GM03348 (cell line): ENCODE measurements around the gene SNAP47.

ENCODE experiments used
- DNase-seq: peaks from one replicate; pipeline ENCODE4 v3.0.0; 2012; ENCODE audit warnings: low spot score

The SNAP47 gene

GRCh38 chr1:227785805-227786671 lies 50.8 kb downstream of the SNAP47 start:
- DNase-seq = peak; percentile 5

DNA sequence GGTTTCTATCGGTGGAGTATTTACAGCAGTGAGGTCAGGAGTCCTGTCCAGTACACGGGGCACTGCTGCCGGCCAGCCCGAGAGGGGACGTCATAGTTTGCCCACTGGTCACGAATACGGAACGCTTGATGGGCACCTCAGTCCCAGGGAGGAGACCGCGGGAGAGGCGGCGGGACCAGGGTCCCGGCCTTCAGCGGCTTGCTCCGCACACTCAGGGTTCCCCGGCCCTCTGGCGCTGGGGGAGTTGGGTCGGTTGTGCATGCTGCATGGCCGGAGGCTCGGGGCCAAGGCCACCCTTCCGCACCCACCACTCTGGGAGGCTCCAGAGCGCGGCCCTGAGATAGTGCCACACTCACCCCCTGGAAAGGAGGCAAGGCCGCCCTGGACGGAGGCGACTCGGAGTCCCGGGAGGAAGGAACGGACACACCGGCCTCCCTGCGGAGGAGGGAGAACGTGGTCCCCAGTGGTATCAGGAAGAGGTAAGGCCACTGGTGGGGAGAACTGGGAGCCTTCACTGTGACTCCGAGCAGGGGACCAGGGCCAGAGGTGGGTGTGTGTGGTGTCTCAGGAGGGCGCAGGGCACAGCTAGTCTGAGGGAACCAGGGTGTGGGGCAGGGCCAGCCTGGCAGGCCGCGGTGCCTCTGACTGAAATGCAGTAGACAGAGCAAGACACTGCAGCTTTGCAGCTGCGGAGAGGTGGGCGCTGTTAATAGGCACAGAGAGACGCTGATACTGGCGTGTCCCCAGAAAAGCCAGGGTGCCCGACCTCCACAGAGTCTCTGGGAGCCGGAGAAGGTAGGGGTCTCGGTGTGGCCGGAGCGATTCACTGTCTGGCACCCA lies 51.7 kb downstream of the SNAP47 start:
- DNase-seq = peak; percentile 17

- DNase-seq = peak; percentile 97
Measured at GRCh38 chr1:227787513-227788270, 52.5 kb downstream of the SNAP47 start.

DNA sequence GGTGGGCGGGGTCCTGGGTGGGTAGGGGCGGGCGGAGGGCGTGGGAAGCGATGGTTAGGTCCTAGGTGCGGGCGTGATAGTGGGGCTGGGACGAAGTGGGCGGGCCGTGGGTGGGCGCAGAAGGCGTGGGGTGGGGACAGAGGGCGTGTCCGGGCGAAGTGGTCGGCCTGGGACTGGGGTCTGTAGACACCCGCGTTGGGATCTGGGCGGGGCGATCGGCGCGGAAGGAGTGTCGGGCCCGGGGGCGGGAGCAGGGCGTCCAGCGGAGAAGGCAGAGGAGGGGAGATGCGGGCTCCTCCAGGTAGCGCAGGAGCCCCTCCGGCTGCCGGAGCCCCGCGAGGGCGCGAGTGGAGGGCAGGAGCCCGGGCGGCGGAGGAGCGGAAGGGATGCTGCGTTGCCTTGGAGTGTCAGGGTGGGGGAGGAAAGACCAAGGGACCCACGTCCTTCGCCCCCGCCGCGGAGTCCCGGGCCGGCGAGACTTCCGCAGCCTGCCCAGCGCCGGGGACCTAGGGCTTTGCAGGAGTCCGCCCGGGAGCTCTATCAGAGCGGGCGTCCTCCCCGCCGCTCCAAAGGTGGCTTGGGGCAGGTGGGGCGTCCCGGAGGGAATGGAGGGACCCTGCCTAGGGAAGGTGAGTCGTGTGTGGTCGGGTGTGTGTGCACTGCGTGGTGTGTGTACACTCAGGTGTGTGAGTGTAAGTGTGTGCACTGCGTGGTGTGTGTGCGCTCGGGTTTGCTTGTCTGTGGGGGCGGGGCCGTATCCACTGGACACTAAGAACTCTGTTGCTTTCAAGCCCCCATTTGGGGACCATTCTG lies 53.2 kb downstream of the SNAP47 start:
- DNase-seq = no peak

- peak; percentile 31 for DNase-seq
Measured at GRCh38 chr1:227789084-227790033, 54.1 kb downstream of the SNAP47 start.

GRCh38 chr1:227790034-227790400 lies 54.8 kb downstream of the SNAP47 start:
- DNase-seq = no peak

GRCh38 chr1:227790868-227791267 lies 55.6 kb downstream of the SNAP47 start:
- DNase-seq = no peak

GRCh38 chr1:227791425-227792143 lies 56.3 kb downstream of the SNAP47 start:
- DNase-seq = no peak

DNA sequence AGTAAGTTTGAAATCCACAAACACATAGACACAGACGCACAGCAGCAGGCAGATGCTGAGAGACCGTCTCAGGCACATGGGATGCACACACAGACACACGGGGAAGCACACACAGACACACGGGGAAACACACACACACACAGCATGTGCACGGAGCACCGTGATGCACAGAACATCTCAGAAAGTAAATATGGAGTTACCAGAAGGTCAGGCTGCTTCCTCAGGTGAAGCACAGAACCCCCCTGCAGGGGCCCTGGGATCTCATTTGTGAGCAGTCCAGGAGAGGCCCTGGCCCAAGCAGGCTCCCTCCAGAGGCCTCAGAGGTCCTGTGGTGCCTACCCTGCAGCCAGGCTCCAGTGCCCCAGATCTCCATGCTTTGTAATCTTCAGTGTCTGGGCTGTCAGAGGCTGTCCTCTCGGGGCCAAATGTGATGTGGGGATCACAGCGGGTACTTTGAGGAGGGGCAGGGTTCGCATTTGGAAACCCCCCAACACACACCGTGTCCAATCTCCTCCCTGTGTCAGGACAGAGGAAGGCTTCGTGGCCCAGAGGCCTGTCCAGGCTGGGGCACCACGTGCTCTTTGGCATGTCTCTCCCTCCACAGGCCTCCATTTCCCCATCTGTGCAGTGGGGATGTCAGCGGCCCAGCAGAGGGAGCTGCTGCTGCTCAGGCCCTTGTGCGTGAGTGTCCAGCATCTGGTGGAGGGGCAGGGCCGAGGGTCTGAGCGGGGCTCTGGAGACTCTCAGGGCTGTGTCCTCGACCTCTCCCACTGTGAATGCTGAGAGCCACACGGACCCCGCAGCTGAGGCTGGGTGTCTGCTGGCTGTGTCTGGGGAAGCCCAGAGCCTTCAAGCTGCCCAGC lies 57.2 kb downstream of the SNAP47 start:
- DNase-seq = no peak

GRCh38 chr1:227793079-227793947 lies 58.1 kb downstream of the SNAP47 start:
- no peak for DNase-seq

DNA sequence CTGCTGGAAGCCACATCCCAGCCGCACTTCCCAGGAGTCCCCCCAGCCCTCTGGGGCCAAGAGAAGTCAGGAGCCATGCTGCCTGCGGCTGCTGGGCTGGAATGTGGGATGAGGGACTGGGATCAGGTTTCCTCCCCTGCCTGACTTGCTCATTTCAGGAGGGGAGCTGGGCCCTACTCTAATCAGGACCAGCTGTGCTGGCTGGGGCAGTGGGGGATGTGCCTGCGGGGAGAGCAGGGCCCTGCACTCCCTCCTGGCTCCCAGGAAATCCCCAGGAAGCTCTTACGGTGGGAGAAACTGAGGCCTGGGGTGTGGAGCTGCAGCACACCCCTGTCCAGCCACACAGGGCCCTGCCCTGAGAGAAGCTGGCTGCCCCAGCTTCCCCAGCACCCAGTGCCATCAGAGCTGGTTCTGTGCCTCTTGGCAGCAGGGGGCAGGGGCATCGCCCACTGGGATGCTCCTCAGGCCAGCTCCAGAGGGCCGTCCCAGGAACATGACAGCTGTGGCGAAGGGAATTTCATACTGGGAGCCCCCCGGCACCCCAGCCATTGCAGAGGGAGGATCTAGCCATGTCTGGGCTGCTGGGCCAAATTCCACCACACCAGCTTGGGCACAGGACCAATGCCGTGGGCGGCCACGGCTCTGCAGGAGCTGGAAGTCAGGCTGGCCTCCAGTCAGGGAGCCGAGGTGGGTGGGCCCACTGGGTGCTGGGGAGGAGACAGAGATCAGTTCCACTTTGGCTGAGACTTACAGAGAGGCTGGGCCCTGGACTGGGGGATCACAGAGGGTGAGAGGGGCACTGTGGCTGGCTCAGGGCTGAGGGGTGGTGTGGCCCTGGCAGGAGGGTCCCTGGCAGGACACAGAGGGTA lies 58.9 kb downstream of the SNAP47 start:
- DNase-seq = peak; percentile 95

DNA sequence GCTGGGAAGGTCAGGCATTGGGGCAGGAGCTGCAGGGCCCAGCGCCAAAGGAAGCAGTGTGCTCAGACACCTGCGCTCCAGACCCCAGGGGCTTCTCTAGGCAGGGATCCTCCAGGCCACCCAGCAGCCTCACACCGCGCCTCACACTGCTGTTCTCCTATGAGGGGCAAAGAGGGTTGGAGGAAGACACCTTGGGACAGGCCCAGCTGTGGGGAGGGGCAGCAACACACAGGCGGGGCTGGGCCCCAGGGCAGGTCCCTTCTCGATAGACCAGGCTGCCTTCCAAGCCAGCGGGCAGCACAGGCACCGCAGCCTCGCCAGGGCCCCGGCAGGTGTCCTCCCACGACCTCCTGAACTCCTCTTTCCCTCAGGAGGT lies 59.6 kb downstream of the SNAP47 start:
- no peak for DNase-seq

- DNase-seq = no peak
Measured at GRCh38 chr1:227795732-227796131, 60.5 kb downstream of the SNAP47 start.

GRCh38 chr1:227796359-227796915 lies 61.2 kb downstream of the SNAP47 start:
- DNase-seq = no peak

GRCh38 chr1:227797144-227797543 lies 61.9 kb downstream of the SNAP47 start:
- DNase-seq = no peak

- DNase-seq = no peak
Measured at GRCh38 chr1:227797625-227798024, 62.4 kb downstream of the SNAP47 start.
